SKM-1 (cell line): ENCODE measurements around the gene SPON1.
"Not testable (repeated sequence)": the region's sequence is repeated elsewhere in the genome, so short reads cannot be mapped to it uniquely, and the experiment has no call there.

Experiments
- DNase-seq: peaks from one replicate; lab custom pipeline; 2025; ENCODE audit not compliant: unreplicated experiment; lab: John Stamatoyannopoulos, UW

SPON1 gene

GRCh38 chr11:14075118-14076078 is 112.9 kb downstream of the SPON1 start:
- DNase-seq: no peak

GRCh38 chr11:14079011-14079410 is 116.5 kb downstream of the SPON1 start:
- DNase-seq: no peak

GRCh38 chr11:14079797-14080196 is 117.3 kb downstream of the SPON1 start:
- no peak for DNase-seq

GRCh38 chr11:14081581-14082231 is 119.2 kb downstream of the SPON1 start:
- DNase-seq: no peak

- DNase-seq: no peak
Measured at GRCh38 chr11:14082338-14082737, 119.8 kb downstream of the SPON1 start.

GRCh38 chr11:14088861-14089260 is 126.3 kb downstream of the SPON1 start:
- not testable (repeated sequence) for DNase-seq

GRCh38 chr11:14089690-14090462 is 127.4 kb downstream of the SPON1 start:
- DNase-seq: no peak

GRCh38 chr11:14090631-14091030 is 128.1 kb downstream of the SPON1 start:
- DNase-seq: not testable (repeated sequence)

GRCh38 chr11:14093065-14093464 is 130.5 kb downstream of the SPON1 start:
- DNase-seq: no peak

GRCh38 chr11:14094481-14095037 is 132.0 kb downstream of the SPON1 start:
- no peak for DNase-seq

GRCh38 chr11:14095882-14096281 is 133.4 kb downstream of the SPON1 start:
- no peak for DNase-seq

- DNase-seq: no peak
Measured at GRCh38 chr11:14096606-14097005, 134.1 kb downstream of the SPON1 start.

GRCh38 chr11:14101388-14101787 is 138.9 kb downstream of the SPON1 start:
- DNase-seq: no peak

GRCh38 chr11:14102766-14103165 is 140.2 kb downstream of the SPON1 start:
- no peak for DNase-seq

- DNase-seq: no peak
Measured at GRCh38 chr11:14105446-14105845, 142.9 kb downstream of the SPON1 start.

- no peak for DNase-seq
Measured at GRCh38 chr11:14106303-14107049, 144.0 kb downstream of the SPON1 start.

GRCh38 chr11:14107050-14107430 is 144.5 kb downstream of the SPON1 start:
- DNase-seq: no peak

GRCh38 chr11:14109742-14110141 is 147.2 kb downstream of the SPON1 start:
- no peak for DNase-seq

GRCh38 chr11:14110629-14111028 is 148.1 kb downstream of the SPON1 start:
- no peak for DNase-seq

- no peak for DNase-seq
Measured at GRCh38 chr11:14111496-14111895, 149.0 kb downstream of the SPON1 start.
